Loucy (cell line): ENCODE data around the gene TANGO2.

Experiments used
- H2AFZ ChIP-seq: fragments of 200-600 bp; sonication (generic); 2 replicates; pipeline ENCODE4 v1.6.0; 2016; ENCODE audit warnings: antibody characterized with exemption, mild to moderate bottlenecking, low read length, moderate library complexity
- H3F3A ChIP-seq: fragments of 200-600 bp; 2 replicates; pipeline ENCODE4 v1.6.0; 2016; ENCODE audit warnings: antibody characterized with exemption, low read depth, mild to moderate bottlenecking
- H3K27me3 ChIP-seq: fragments of 200-600 bp; sonication (generic); 2 replicates; pipeline ENCODE4 v1.6.1; 2014; ENCODE audit warnings: low read length, mild to moderate bottlenecking; ENCODE audit not compliant: insufficient read depth, poor library complexity, severe bottlenecking
- H3K36me3 ChIP-seq: fragments of 200-600 bp; sonication (generic); 2 replicates; pipeline ENCODE4 v1.6.1; 2016; ENCODE audit warnings: low read length; ENCODE audit not compliant: insufficient read depth
- H3K4me1 ChIP-seq: fragments of 200-600 bp; sonication (generic); 2 replicates; pipeline ENCODE4 v1.5.1; 2014; ENCODE audit warnings: low read length, mild to moderate bottlenecking; ENCODE audit not compliant: insufficient read depth, poor library complexity, severe bottlenecking
- H3K4me2 ChIP-seq: fragments of 200-600 bp; sonication (generic); 2 replicates; pipeline ENCODE4 v1.6.0; 2014; ENCODE audit warnings: antibody characterized with exemption, low read length, low read depth, mild to moderate bottlenecking; ENCODE audit not compliant: poor library complexity, severe bottlenecking
- H3K4me3 ChIP-seq: fragments of 200-600 bp; sonication (generic); 2 replicates; pipeline ENCODE4 v1.5.1; 2014; ENCODE audit warnings: low read length, mild to moderate bottlenecking, mixed read lengths; ENCODE audit not compliant: poor library complexity, severe bottlenecking
- H3K79me2 ChIP-seq: fragments of 200-600 bp; sonication (generic); 2 replicates; pipeline ENCODE4 v1.6.1; 2014; ENCODE audit warnings: low read length; ENCODE audit not compliant: insufficient read depth
- H3K9ac ChIP-seq: fragments of 200-600 bp; sonication (generic); 2 replicates; pipeline ENCODE4 v1.6.0; 2014; ENCODE audit warnings: mild to moderate bottlenecking, low read depth, low read length, moderate library complexity; ENCODE audit not compliant: poor library complexity, severe bottlenecking
- H3K9me2 ChIP-seq: fragments of 200-600 bp; sonication (generic); replicated peaks from 2 replicates; pipeline ENCODE4 v1.6.1; 2016; ENCODE audit warnings: low read depth, low read length, mixed read lengths
- H3K9me3 ChIP-seq: fragments of 200-600 bp; sonication (generic); 2 replicates; pipeline ENCODE4 v1.6.1; 2014; ENCODE audit warnings: mild to moderate bottlenecking, antibody characterized with exemption, low read length, low read depth; ENCODE audit not compliant: insufficient read depth
- H4K20me1 ChIP-seq: fragments of 200-600 bp; sonication (generic); 2 replicates; pipeline ENCODE4 v1.6.0; 2014; ENCODE audit warnings: antibody characterized with exemption, low read length, mild to moderate bottlenecking; ENCODE audit not compliant: insufficient read depth, poor library complexity, severe bottlenecking
- EZH2phosphoT487 ChIP-seq: fragments of 200-600 bp; IDR thresholded peaks from 2 replicates; pipeline ENCODE4 v1.6.1; 2018; ENCODE audit warnings: antibody characterized with exemption, mild to moderate bottlenecking, moderate library complexity, borderline replicate concordance
- TF ChIP-seq, protein P1 (sequence below): fragments of 200-600 bp; sonication (generic); conservative IDR thresholded peaks from 2 replicates; pipeline ENCODE4 v1.5.1; 2014; ENCODE audit warnings: mild to moderate bottlenecking, antibody characterized with exemption, low read length

The TANGO2 gene

DNA sequence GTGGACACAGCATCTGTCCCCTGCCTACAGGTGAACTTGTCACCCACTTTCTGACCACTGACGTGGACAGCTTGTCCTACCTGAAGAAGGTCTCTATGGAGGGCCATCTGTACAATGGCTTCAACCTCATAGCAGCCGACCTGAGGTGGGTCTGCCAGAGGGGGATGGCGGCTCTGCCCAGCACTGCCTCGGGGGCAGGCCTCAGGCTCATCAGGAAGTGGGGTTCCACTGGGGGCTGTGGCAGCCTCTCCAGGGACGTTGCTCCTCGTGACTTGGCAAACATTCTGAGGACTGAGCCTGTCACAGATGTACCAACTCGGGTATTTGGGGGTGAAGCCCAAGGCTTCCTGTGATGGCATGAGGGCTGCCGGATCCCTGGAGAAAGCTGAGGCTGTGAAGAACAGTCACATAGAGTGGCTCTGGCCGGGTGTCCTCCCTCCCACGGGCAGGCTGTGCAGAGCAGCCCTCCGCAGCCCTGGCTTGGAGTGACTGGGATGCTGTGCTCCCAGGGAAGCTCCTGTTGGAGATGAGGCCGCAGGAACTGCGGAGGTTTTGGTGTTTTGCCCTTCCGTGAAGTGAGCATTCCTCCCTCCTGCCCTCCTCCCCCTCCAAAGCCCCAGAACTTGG is 32.6 kb downstream of the TANGO2 start:
- no peak overlapping the region for H3K9ac ChIP-seq
- no peaks in the 10 kb centered on the region for H4K20me1 ChIP-seq
- no peaks in the 10 kb centered on the region for H3K4me1 ChIP-seq

DNA sequence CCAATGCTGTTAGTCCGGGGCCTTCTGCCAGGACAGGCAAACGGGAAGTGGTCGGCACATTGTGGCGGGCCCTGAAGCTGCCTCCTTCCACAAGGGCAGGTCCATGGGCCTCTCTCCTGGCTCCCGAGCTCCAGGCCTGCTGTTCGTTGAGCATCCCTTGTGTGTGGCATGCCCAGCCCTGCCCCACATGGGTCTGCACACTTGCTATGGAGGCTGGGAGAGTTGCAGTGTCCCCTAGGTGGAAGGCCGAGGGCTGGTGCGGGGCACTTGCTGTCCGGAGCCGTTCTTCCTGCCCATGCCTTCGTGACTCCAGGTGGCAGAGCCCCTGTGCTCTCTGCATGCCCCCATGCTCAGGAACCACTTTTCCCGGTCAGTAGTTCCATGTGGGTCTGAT is 33.1 kb downstream of the TANGO2 start:
- no peak overlapping the region for H3K9ac ChIP-seq
- no peak overlapping the region for H2AFZ ChIP-seq
- no peaks in the 10 kb centered on the region for H3K4me1 ChIP-seq
- no peak for TF ChIP-seq EZH2phosphoT487
- TF ChIP-seq, protein P1, sequence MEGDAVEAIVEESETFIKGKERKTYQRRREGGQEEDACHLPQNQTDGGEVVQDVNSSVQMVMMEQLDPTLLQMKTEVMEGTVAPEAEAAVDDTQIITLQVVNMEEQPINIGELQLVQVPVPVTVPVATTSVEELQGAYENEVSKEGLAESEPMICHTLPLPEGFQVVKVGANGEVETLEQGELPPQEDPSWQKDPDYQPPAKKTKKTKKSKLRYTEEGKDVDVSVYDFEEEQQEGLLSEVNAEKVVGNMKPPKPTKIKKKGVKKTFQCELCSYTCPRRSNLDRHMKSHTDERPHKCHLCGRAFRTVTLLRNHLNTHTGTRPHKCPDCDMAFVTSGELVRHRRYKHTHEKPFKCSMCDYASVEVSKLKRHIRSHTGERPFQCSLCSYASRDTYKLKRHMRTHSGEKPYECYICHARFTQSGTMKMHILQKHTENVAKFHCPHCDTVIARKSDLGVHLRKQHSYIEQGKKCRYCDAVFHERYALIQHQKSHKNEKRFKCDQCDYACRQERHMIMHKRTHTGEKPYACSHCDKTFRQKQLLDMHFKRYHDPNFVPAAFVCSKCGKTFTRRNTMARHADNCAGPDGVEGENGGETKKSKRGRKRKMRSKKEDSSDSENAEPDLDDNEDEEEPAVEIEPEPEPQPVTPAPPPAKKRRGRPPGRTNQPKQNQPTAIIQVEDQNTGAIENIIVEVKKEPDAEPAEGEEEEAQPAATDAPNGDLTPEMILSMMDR: no peak
- no peaks in the 10 kb centered on the region for H3K9me2 ChIP-seq
- H3K27me3 ChIP-seq: no peaks in the 10 kb centered on the region
- H3F3A ChIP-seq: no peaks in the 10 kb centered on the region
- H3K79me2 ChIP-seq: no peaks in the 10 kb centered on the region
- H3K4me3 ChIP-seq: no peak overlapping the region
- H3K36me3 ChIP-seq: peaks cover 15% of the 10 kb centered on the region; the same call in 1 of the 2 replicates
- no peak overlapping the region for H3K4me2 ChIP-seq
- no peaks in the 10 kb centered on the region for H4K20me1 ChIP-seq
- no peaks in the 10 kb centered on the region for H3K9me3 ChIP-seq

More for the DNA sequence above, 32.6 kb downstream of the TANGO2 start:
- H2AFZ ChIP-seq: no peak overlapping the region
- no peaks in the 10 kb centered on the region for H3F3A ChIP-seq
- TF ChIP-seq, protein P1: no peak
- no peak for TF ChIP-seq EZH2phosphoT487
- no peak overlapping the region for H3K4me2 ChIP-seq
- no peaks in the 10 kb centered on the region for H3K27me3 ChIP-seq
- H3K9me2 ChIP-seq: no peaks in the 10 kb centered on the region
- H3K36me3 ChIP-seq: peaks cover 15% of the 10 kb centered on the region; the same call in 1 of the 2 replicates
- H3K9me3 ChIP-seq: no peaks in the 10 kb centered on the region
- H3K4me3 ChIP-seq: no peak overlapping the region
- no peaks in the 10 kb centered on the region for H3K79me2 ChIP-seq

DNA sequence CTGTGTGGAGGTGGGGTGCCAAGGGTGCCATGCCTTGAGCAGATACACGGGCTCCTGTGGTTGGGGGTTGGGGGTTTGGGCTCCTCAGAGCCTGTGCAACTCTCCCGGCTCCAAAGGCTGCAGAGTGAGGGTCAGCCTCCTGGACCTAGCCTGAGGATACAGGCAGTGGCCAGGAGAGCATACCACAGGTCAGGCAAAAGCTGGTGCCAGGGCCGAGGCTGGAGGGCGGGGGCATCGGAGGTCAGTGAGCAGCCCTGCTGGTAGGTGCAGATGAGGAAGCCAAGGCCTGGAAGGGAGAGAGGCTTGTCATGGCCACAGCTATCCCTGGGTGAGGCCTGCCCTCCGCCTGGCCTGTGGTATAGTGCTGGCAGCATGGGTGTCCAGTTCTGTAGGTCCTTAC is 33.6 kb downstream of the TANGO2 start:
- Histone ChIP-seq H4K20me1 (no peaks in the 10 kb centered on the region), H3K4me3 (no peak overlapping the region), H3K79me2 (no peaks in the 10 kb centered on the region), H3K4me1 (no peaks in the 10 kb centered on the region), H3F3A (no peaks in the 10 kb centered on the region), H3K9me2 (no peaks in the 10 kb centered on the region), H3K4me2 (no peak overlapping the region), H3K9ac (no peak overlapping the region), H3K9me3 (no peaks in the 10 kb centered on the region), H2AFZ (no peak overlapping the region), H3K36me3 (peaks cover 15% of the 10 kb centered on the region; the same call in 1 of the 2 replicates), H3K27me3 (no peaks in the 10 kb centered on the region)
- TF ChIP-seq, protein P1: no peak
- TF ChIP-seq EZH2phosphoT487: no peak
